IMR-90 (cell line): ENCODE measurements around the gene ARFGAP2. TPM values are rescaled to one million over a fixed set of nuclear protein-coding genes. Genes with fewer than 3 reads are reported as not detected.

Source experiments
- ATAC-seq: fragments of 200-7000 bp; cut with Tn5 transposase; 2 replicates; pipeline ENCODE4 v1.9.1; 2020; ENCODE audit warnings: low read depth, mild to moderate bottlenecking, moderate library complexity
- BruUV-seq: library from RNA; stranded (reverse); fragments of 400-500 nt; replicated peaks from 2 replicates; lab custom pipeline; 2021; lab: Mats Ljungman, UMichigan
- CTCF ChIA-PET: fragments of 300-600 bp; formaldehyde crosslinking; extraction: SDS; loops from one replicate; lab custom pipeline; 2021; ENCODE audit warnings: antibody characterized with exemption; lab: Yijun Ruan, JAX
- POLR2A ChIA-PET: fragments of 300-600 bp; sonication (Branson Sonifier 250); formaldehyde crosslinking; loops from one replicate; lab custom pipeline; 2022; ENCODE audit warnings: antibody characterized with exemption; ENCODE audit not compliant: unreplicated experiment; lab: Charles Lee
- DNase-seq: peaks from one replicate; pipeline ENCODE4 v3.0.0; 2013
- H2AFZ ChIP-seq: replicated peaks from 2 replicates; pipeline ENCODE3; 2013; ENCODE audit warnings: low read length, mild to moderate bottlenecking; ENCODE audit not compliant: poor library complexity
- H2AK5ac ChIP-seq: 2 replicates; pipeline ENCODE4 v1.6.1; 2013; ENCODE audit warnings: low read depth, low read length, inconsistent platforms
- H2AK9ac ChIP-seq: replicated peaks from 2 replicates; pipeline ENCODE3; 2013; ENCODE audit warnings: mild to moderate bottlenecking, low read depth, low read length, moderate library complexity; ENCODE audit not compliant: poor library complexity
- H2BK120ac ChIP-seq: 2 replicates; pipeline ENCODE4 v1.6.1; 2013; ENCODE audit warnings: low read depth, low read length, inconsistent platforms
- H2BK15ac ChIP-seq: 3 replicates; pipeline ENCODE4 v1.6.1; 2013; ENCODE audit warnings: low read depth, low read length, inconsistent platforms
- H2BK20ac ChIP-seq: 2 replicates; pipeline ENCODE4 v1.6.1; 2013; ENCODE audit warnings: low read depth, mild to moderate bottlenecking, inconsistent platforms, low read length, moderate library complexity
- H2BK5ac ChIP-seq: 2 replicates; pipeline ENCODE4 v1.6.1; 2013; ENCODE audit warnings: mild to moderate bottlenecking, low read depth, low read length, inconsistent platforms; ENCODE audit not compliant: poor library complexity, severe bottlenecking
- H3K14ac ChIP-seq: replicated peaks from 2 replicates; pipeline ENCODE4 v1.6.1; 2013; ENCODE audit warnings: low read depth, low read length, inconsistent platforms
- H3K18ac ChIP-seq: 2 replicates; pipeline ENCODE4 v1.6.1; 2013; ENCODE audit warnings: low read depth, low read length, control low read depth
- H3K23ac ChIP-seq: 2 replicates; pipeline ENCODE4 v1.6.1; 2013; ENCODE audit warnings: low read depth, low read length, inconsistent platforms
- H3K27ac ChIP-seq: 2 replicates; pipeline ENCODE4 v1.5.1; 2013; ENCODE audit warnings: mild to moderate bottlenecking, control low read depth, low read length; ENCODE audit not compliant: insufficient read depth
- H3K27me3 ChIP-seq: 2 replicates; pipeline ENCODE4 v1.6.1; 2013; ENCODE audit warnings: low read length; ENCODE audit not compliant: control insufficient read depth, insufficient read depth
- H3K36me3 ChIP-seq: 2 replicates; pipeline ENCODE4 v1.6.1; 2013; ENCODE audit warnings: low read length, mixed read lengths; ENCODE audit not compliant: control insufficient read depth, insufficient read depth
- H3K4ac ChIP-seq: 2 replicates; pipeline ENCODE4 v1.6.1; 2013; ENCODE audit warnings: low read depth, low read length, inconsistent platforms
- H3K4me1 ChIP-seq: 2 replicates; pipeline ENCODE4 v1.6.1; 2013; ENCODE audit warnings: low read length, mixed read lengths; ENCODE audit not compliant: control insufficient read depth, insufficient read depth
- H3K4me2 ChIP-seq: 2 replicates; pipeline ENCODE4 v1.6.1; 2013; ENCODE audit warnings: low read depth, mild to moderate bottlenecking, control low read depth, low read length, moderate library complexity
- H3K4me3 ChIP-seq: 2 replicates; pipeline ENCODE4 v1.5.1; 2013; ENCODE audit warnings: low read depth, mild to moderate bottlenecking, control low read depth, low read length, moderate library complexity; ENCODE audit not compliant: insufficient read depth
- H3K56ac ChIP-seq: 2 replicates; pipeline ENCODE4 v1.6.1; 2013; ENCODE audit warnings: low read length, inconsistent platforms; ENCODE audit not compliant: insufficient read depth; ENCODE audit errors: extremely low read depth
- H3K79me1 ChIP-seq, 2 experiments: 2 replicates each; pipeline ENCODE4 v1.6.1; 2013; ENCODE audit warnings: low read length in 2 of 2, inconsistent platforms in 1 of 2, low read depth in 1 of 2
- H3K9ac ChIP-seq: 2 replicates; pipeline ENCODE4 v1.6.1; 2013; ENCODE audit warnings: low read depth, low read length, control low read depth
- H3K9me1 ChIP-seq: 2 replicates; pipeline ENCODE4 v1.6.1; 2013; ENCODE audit warnings: low read length, inconsistent platforms; ENCODE audit not compliant: insufficient read depth
- H3K9me3 ChIP-seq: 2 replicates; pipeline ENCODE4 v1.6.1; 2013; ENCODE audit warnings: low read length; ENCODE audit not compliant: control insufficient read depth, insufficient read depth
- H4K20me1 ChIP-seq: 2 replicates; pipeline ENCODE4 v1.6.1; 2013; ENCODE audit warnings: low read length, inconsistent platforms; ENCODE audit not compliant: insufficient read depth
- H4K5ac ChIP-seq: 2 replicates; pipeline ENCODE4 v1.6.1; 2013; ENCODE audit warnings: mild to moderate bottlenecking, low read depth, low read length, control low read depth
- H4K8ac ChIP-seq, 2 experiments: 2 replicates each; pipeline ENCODE4 v1.6.1; 2013; ENCODE audit warnings: low read depth in 2 of 2, low read length in 2 of 2, control low read depth in 1 of 2, inconsistent platforms in 1 of 2
- H4K91ac ChIP-seq: 2 replicates; pipeline ENCODE4 v1.6.1; 2013; ENCODE audit warnings: low read depth, low read length, inconsistent platforms; ENCODE audit not compliant: insufficient read depth
- CHD1 ChIP-seq: IDR thresholded peaks from 2 replicates; pipeline ENCODE4 v1.6.1; 2012; ENCODE audit warnings: low read depth, low read length, improper control_type of control experiment
- ELK1 ChIP-seq: fragments of 150-350 bp; IDR thresholded peaks from 2 replicates; pipeline ENCODE4 v1.6.1; 2016; ENCODE audit warnings: low read depth, mild to moderate bottlenecking, low read length, moderate library complexity, borderline replicate concordance
- FOS ChIP-seq: fragments of 150-350 bp; IDR thresholded peaks from 2 replicates; pipeline ENCODE4 v1.6.1; 2016; ENCODE audit warnings: low read depth, low read length
- MAFK ChIP-seq: IDR thresholded peaks from 2 replicates; pipeline ENCODE4 v1.6.1; 2012; ENCODE audit warnings: low read depth, low read length, improper control_type of control experiment
- MAZ ChIP-seq: IDR thresholded peaks from 2 replicates; pipeline ENCODE4 v1.6.1; 2012; ENCODE audit warnings: low read depth, mild to moderate bottlenecking, low read length, improper control_type of control experiment, moderate library complexity, borderline replicate concordance
- POLR2A ChIP-seq: IDR thresholded peaks from 2 replicates; pipeline ENCODE4 v1.6.1; 2012; ENCODE audit warnings: mild to moderate bottlenecking, low read depth, low read length
- RAD21 ChIP-seq: IDR thresholded peaks from 2 replicates; pipeline ENCODE4 v1.6.1; 2012; ENCODE audit warnings: low read length, improper control_type of control experiment
- RCOR1 ChIP-seq: IDR thresholded peaks from 2 replicates; pipeline ENCODE4 v1.6.1; 2012; ENCODE audit warnings: mild to moderate bottlenecking, low read length, improper control_type of control experiment; ENCODE audit not compliant: insufficient replicate concordance
- RFX5 ChIP-seq: IDR thresholded peaks from 2 replicates; pipeline ENCODE4 v1.8.0; 2012; ENCODE audit warnings: low read depth, mild to moderate bottlenecking, low read length, moderate library complexity
- USF2 ChIP-seq: fragments of 150-350 bp; IDR thresholded peaks from 2 replicates; pipeline ENCODE4 v1.6.1; 2017; ENCODE audit warnings: mild to moderate bottlenecking, antibody characterized with exemption, low read length, low read depth
- WGBS, 2 experiments: methylation state at CpG; one replicate each; pipeline versions ENCODE4 v1.1.5 to v1.1.7; 2013; ENCODE audit warnings: missing lambda C conversion rate in 2 of 2; ENCODE audit not compliant: insufficient read length in 1 of 2; ENCODE audit errors: extremely low coverage in 2 of 2; 5-methylcytosine and 5-hydroxymethylcytosine counted together
- dilution Hi-C: fragments of 300-500 bp; cut with HindIII; formaldehyde crosslinking; loops from one replicate; pipeline ENCODE4 v1.14.3; 2018; ENCODE audit warnings: low sequenced_read_pairs; ENCODE audit not compliant: unreplicated experiment
- in situ Hi-C: fragments of 300-500 bp; cut with MboI; formaldehyde crosslinking; loops from 3 replicates; pipeline ENCODE4 v1.14.3; 2019; ENCODE audit warnings: low sequenced_read_pairs, inconsistent platforms, mixed read lengths
- intact Hi-C: fragments of 100-400 bp; cut with micrococcal nuclease; formaldehyde crosslinking; loops from 2 replicates; pipeline ENCODE4 v1.10.0; 2022
- polyA plus RNA-seq, 3 experiments: library from polyadenylated mRNA; depleted of rRNA; stranded (reverse); fragments of >200 nt; gene quantifications; 2 replicates each; pipeline ENCODE4 v1.2.3, GENCODE V29; 2012; ENCODE audit warnings: low replicate concordance in 1 of 3
- total RNA-seq: library from RNA; depleted of rRNA; stranded (reverse); fragments of >200 nt; gene quantifications from 2 replicates; pipeline ENCODE4 v1.2.3, GENCODE V29; 2012

ARFGAP2 gene
- total and polyA plus RNA-seq, 2 of the 4 experiments (the other 2 are of a cell fraction), result 54.7 to 87.8 TPM

GRCh38 chr11:47181271-47181670 is 4.6 kb upstream of the ARFGAP2 start:
- ATAC-seq (no peak), DNase-seq (no peak)
- ChIA-PET POLR2A (no interaction called here), CTCF (interaction anchor here (0.6 to 0.7 kb wide), 2 partner anchors 9 to 39 kb away, joined by 3 to 4 read pairs; no protein-coding TSS in a partner anchor)
- H3K9me1 ChIP-seq, result no peaks in the 10 kb centered on the region
- H3K36me3 ChIP-seq, result peaks cover 22% of the 10 kb centered on the region
- H3K4me3 ChIP-seq, result no peak overlapping the region
- no peak overlapping the region for H3K27ac ChIP-seq
- no peak overlapping the region for H4K8ac ChIP-seq
- H3K4me2 ChIP-seq, result no peak overlapping the region
- H3K79me1 ChIP-seq, result peaks cover 4 to 35% of the 10 kb centered on the region in 2 experiments; a peak in 3 of 4 replicates
- TF ChIP-seq RCOR1, result no peak
- TF ChIP-seq RAD21, result no peak
- TF ChIP-seq MAFK, result no peak
- no peak for TF ChIP-seq FOS
- TF ChIP-seq RFX5, result no peak
- no peak for TF ChIP-seq CHD1
- TF ChIP-seq ELK1, result no peak
- no peak for TF ChIP-seq MAZ
- TF ChIP-seq POLR2A, result no peak
- no peak for TF ChIP-seq USF2
- dilution Hi-C loops, result no loop called here
- no peak overlapping the region for H2BK20ac ChIP-seq
- no peak overlapping the region for H2BK5ac ChIP-seq
- WGBS, 2 experiments, result 80% methylated on average over 1 of the region's 6 CpGs; no CpG with 5 or more reads in 1 of the 2 experiments
- H3K23ac ChIP-seq, result no peak overlapping the region
- H3K56ac ChIP-seq, result no peak overlapping the region
- intact Hi-C loops, result no loop called here
- BruUV-seq, result no TSS peak
- H3K9me3 ChIP-seq, result no peaks in the 10 kb centered on the region
- H3K4ac ChIP-seq, result no peak overlapping the region
- no peak overlapping the region for H2AK9ac ChIP-seq
- H4K91ac ChIP-seq, result no peak overlapping the region
- H3K9ac ChIP-seq, result no peak overlapping the region
- H2BK120ac ChIP-seq, result no peak overlapping the region
- no peaks in the 10 kb centered on the region for H3K27me3 ChIP-seq
- H4K5ac ChIP-seq, result no peak overlapping the region
- peaks cover 14% of the 10 kb centered on the region for H3K4me1 ChIP-seq
- H2BK15ac ChIP-seq, result no peak overlapping the region
- no peak overlapping the region for H2AFZ ChIP-seq
- H2AK5ac ChIP-seq, result no peak overlapping the region
- in situ Hi-C loops, result loop anchor here (5.0 kb wide), 1 partner anchor 166 kb away; no protein-coding TSS in a partner anchor
- H4K20me1 ChIP-seq, result 0 out of 2 replicates have a peak, but pooled peaks cover 4% of the 10 kb centered on the region
- no peak overlapping the region for H3K14ac ChIP-seq
- H3K18ac ChIP-seq, result no peak overlapping the region
